Activated CD4-positive, alpha-beta T cell treated with anti-CD3 and anti-CD28 coated beads, Interleukin-2, Interleukin-6, amounts not matched to agents 100 ng/mL and 50 ng/mL, durations not matched to agents 16 hours and 8 hours (primary cell): ENCODE results near the gene STK25.
"Not testable (repeated sequence)": the region's sequence is repeated elsewhere in the genome, so short reads cannot be mapped to it uniquely, and the experiment has no call there.

Experiments
- DNase-seq: peaks from one replicate; pipeline ENCODE4 v3.0.0-alpha.2; 2020

Gene STK25

DNA sequence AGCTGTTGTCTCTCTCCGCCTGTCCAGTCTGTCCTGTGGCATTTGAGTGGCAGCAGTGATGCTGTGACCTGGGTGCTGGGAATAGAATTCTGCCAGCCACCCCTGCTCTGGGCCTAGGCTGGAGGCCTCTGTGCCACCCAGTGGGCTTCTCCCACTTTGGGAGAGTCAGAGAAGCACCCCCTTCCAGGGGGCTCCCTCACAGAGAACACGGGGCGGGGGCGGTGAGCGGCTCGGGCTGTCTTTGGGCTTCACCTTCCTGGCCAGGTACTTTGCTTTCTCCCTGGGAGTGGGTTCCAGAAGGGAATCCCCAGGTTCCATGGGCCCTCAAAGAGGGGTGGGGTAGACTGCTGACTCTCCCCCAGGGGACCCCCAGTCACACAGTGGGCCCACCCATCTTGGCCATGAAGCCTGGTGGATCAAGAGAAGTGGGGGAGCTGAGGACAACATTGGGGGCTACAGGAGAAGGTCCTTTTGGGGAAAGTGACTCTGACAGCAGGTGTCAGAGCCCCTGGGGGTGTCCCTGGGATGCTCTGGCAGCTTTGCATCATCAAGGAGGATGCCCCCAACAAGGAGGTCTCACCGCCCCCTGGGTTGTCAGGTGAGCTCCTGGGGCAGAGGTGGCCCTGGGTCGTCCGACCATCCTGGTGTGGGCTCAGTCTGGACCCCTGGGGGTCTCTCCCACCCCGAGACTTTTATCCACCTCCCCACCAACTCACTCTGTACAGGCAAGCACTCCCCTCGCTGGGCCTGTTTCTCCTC lies 31.4 kb upstream of the STK25 start:
- DNase-seq, result no peak

GRCh38 chr2:241538838-241539615 lies 30.6 kb upstream of the STK25 start:
- no peak for DNase-seq

DNA sequence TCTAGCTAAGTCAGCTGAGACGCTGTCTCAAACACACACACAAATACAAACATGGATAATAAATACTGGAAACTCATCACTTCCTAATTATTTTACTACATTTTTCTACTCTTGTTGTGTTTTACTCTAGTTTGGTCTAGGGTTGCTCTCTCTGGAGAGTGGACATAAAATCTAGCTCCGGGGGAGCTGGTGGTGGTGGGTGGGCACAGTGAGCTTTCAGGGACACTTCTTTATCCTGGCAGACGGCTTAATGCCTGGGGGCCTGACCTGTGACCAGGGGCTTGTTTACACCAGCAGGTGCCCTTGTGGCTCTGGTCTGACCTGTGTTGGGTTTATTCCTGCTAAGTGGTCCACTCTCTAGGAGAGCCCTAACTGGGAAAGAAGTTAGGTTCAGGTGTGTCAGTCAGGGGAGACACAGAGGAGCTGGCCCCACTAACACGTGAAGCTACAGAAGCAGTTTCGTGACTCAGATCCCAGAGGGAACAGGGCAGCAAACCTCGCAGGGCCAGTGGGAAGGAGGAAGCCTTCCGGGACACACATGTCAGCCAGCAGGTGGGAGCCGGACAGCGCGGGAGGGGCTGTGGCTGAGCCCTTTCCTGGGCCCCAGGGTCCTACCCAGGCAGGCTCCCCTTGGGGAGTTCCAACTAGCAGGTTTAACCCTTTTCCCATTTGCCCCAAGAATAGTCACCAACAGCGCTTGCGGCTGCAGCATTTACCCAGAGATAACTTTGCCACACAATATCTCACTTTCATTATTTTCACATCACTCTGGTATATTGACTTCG lies 27.7 kb upstream of the STK25 start:
- DNase-seq, result no peak

GRCh38 chr2:241534701-241535375 lies 26.5 kb upstream of the STK25 start:
- DNase-seq, result no peak

DNA sequence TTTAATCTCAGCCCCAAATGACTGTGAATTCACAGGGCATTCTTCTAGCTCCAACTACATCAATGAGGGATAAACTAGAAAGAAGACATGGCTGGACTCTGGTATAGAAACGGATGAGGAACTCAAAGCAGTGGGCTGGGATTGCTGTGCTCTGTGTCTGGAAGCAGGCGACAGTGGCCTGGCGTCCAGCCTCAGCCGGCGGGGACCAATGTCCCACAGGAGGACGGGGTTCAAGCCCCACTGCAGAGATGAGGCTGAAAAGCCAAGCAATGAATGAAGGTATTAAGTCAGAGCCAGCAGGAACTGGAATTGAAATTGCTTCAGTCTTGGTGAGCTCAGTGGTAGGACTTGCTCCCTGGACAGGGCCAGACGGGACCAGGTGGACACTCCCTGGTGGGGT lies 25.9 kb upstream of the STK25 start:
- no peak for DNase-seq

DNA sequence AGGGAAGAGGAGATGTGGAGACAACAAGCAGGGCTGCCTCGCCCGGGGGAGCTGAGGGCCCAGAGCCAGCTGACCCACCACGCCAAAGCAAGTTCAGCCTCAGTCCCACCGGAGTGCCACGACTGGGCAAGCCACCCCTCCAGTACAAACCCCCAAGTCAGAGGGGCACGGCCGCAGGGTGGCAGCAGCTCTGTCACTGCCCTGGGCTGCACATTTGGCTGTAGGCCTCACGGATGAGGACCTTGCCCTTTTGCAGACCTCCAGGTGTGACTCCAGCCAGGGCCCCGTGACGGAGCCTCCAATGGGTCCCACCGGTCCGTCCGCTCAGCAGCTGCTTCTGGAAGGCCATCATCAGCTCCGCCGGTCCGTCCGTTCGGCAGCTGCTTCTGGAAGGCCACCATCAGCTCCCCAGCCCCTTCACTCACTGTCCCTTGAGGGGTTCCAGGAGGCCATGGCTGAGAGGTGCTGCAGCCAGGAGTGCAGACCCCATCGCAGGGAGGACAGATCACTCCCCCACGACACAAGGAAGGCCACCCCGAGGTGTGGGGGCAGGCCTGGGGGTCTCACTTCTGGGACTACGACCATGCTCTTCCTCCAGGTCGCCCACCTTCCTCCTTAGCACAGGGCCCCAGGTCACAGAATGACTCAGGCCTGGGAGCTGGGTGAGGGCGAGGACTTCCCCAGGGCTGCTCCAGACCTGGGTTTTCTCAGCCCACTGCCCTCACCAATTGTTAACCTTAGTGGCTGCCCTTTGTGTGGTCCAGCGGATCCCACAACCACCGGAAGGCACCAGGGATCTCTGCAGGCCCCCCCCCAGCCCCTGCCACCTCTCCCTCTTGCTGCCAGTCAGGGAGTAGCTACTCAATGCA lies 24.6 kb upstream of the STK25 start:
- DNase-seq, result no peak

GRCh38 chr2:241532168-241532567 lies 23.8 kb upstream of the STK25 start:
- no peak for DNase-seq

- DNase-seq, result no peak
Measured at GRCh38 chr2:241531161-241531722, 22.9 kb upstream of the STK25 start.

DNA sequence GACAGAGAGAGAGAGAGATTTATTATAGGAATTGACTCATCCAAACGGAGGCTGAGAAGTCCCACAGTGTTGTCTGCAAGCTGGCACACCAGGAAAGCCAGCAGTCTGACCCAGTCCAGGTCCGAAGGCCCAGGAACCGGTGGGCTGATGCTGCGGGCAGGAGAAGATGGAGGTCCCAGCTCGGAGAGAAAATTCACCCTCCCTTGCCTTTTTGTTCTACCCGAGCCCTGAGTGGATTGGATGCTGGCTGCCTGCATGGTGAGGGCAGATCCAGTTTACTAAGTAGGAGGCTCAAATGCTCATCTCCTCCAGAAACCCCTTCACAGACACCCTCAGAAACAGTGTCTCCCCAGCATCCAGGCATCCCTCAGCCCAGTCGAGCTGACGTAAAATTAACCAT lies 22.2 kb upstream of the STK25 start:
- no peak for DNase-seq

DNA sequence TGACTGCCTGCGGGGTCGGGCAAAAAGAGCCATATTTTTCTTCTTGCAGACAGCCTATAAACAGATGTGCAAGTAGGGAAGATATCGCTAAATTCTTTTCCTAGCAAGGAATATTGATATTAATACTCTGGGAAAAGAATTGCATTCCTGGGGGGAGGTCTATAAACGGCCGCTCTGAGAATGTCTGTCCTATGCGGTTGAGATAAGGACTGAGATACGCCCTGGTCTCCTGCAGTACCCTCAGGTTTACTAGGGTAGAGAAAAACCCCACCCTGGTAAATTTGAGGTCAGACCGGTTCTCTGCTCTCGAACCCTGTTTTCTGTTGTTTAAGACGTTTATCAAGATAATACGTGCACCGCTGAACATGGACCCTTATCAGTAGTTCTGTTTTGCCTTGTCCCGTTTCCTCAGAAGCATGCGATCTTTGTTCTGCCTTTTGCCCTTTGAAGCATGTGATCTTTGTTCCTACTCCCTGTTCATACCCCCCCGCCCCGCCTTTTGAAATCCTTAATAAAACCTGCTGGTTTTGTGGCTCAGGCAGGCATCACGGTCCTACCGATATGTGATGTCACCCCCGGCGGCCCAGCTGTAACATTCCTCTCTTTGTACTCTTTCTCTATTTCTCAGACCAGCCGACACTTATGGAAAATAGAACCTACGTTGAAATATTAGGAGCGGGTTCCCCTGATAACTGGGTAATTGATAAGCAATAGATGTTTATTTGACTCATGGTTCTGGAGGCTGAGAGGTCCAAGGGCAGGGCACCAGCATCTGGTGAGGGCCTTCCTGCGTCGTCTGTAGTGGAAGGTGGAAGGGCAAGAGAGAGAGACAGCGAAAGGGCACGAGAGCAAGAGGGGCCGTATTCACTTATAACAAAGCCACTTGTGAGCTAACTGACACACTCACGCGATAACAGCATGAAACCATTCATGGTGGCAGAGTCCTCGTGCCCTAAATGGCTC lies 17.7 kb upstream of the STK25 start:
- not testable (repeated sequence) for DNase-seq

DNA sequence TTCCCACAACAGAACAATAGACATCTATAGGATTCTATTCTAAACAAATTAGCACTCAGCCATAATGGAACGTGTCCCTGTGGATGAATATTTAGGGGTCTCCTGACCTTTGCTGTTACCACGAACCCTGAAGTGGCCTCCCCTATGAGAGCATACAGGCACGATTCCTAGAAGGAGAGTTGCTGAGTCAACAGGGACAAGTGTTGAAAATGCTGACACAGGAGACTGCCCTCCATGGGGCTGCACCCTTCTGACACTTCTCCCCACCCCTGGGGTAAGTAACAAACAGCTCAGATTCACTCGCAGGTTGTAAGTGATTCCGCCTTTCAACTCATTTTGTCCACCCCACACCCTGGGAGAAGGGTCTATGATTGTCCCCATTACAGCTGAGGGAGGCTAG lies 14.1 kb upstream of the STK25 start:
- no peak for DNase-seq

DNA sequence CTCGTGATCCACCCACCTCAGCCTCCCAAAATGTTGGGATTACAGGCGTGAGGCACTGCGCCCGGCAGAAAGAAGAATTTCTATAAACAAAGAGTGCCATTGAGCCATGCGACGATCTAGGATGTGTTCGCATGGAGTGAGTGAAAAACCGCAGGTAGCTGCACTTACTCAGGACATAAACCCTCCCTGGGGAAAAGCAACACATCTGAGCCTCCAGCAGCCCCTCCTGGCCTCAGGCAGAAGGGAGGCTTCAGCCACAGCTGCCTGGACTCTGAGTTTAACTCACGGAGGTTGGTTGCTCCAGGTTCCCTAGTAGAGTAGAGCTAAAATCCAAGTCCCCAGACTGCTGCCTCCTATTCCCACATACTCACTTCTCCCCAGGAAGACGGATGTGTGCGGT lies 11.3 kb upstream of the STK25 start:
- no peak for DNase-seq

DNA sequence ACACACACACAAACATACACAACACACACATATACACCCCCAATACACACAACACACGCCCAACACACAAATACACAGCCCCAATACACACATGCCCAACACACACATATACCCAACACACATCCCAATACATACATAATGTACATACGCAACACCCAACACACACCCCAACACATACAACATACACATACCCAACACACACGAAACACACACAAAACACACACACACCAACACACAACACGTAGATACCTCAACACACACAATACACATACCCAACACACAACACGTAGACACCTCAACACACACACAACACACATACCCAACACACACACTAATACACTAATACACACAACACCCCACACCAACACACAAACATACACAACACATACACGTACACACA lies 8.9 kb upstream of the STK25 start:
- no peak for DNase-seq

DNA sequence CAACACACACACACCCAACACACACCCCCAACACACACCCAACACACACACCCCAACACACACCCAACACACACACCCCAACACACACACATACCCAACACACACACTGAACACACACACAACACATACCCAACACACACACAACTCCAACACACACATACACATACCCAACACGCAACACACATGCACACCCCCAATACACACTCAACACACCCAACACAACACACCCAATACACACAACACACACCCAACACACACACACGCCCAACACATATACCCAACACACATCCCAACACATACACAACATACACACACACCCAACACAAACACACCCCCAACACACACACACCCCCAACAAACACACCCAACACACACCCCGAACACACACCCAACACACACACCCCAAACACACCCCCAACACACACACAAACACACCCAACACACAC lies 8.2 kb upstream of the STK25 start:
- no peak for DNase-seq

- DNase-seq, result no peak
Measured at GRCh38 chr2:241514986-241515737, 6.8 kb upstream of the STK25 start.

- DNase-seq, result no peak
Measured at GRCh38 chr2:241514553-241514952, 6.2 kb upstream of the STK25 start.

- no peak for DNase-seq
Measured at GRCh38 chr2:241511091-241511741, 2.8 kb upstream of the STK25 start.

DNA sequence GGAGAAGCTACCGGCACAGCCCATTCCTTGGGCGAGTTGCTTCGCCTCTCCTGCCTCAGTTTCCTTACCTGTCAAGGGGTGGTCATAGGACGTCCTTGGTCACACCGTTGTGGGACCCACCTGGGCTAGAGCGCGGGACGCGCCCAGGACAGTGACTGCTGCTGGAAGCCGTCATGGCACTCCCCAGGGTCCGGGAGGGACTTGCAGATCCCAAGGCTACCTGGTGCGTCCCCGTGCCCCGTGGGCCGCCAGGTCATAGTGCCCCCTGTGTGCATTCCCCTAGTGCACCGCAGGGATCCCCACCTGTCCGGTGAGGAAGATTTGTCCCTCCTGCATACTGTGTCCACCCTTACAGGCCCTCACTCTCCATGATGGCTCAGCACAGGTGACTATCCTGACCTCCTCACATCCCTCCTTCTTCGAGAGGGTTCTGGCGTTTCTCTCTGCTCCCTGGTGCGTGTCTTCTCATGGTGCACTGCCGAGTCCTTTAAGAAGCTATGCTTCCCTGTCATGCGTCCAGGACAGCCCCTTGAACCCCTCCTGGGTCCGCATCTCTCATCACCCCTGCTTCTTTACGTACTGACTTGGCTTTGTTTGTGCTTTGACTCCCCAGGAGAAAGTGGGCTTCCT lies 886 bp upstream of the STK25 start:
- DNase-seq, result no peak
